ENCODE measurements around the gene DTHD1.

GRCh38 chr4:36358173-36358572, 76.8 kb downstream of the DTHD1 start:
- TF ChIP-seq, protein P1, sequence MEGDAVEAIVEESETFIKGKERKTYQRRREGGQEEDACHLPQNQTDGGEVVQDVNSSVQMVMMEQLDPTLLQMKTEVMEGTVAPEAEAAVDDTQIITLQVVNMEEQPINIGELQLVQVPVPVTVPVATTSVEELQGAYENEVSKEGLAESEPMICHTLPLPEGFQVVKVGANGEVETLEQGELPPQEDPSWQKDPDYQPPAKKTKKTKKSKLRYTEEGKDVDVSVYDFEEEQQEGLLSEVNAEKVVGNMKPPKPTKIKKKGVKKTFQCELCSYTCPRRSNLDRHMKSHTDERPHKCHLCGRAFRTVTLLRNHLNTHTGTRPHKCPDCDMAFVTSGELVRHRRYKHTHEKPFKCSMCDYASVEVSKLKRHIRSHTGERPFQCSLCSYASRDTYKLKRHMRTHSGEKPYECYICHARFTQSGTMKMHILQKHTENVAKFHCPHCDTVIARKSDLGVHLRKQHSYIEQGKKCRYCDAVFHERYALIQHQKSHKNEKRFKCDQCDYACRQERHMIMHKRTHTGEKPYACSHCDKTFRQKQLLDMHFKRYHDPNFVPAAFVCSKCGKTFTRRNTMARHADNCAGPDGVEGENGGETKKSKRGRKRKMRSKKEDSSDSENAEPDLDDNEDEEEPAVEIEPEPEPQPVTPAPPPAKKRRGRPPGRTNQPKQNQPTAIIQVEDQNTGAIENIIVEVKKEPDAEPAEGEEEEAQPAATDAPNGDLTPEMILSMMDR (IDR thresholded peaks at IDR 0.05; ENCODE audit: insufficient read depth, low read depth, low read length), result no peak
- TF ChIP-seq EZH2 (IDR thresholded peaks at IDR 0.05; ENCODE audit: insufficient read depth, low read length), result no peak

Data from astrocyte (in vitro differentiated cells and primary cell).